Trophoblast cell (in vitro differentiated cells and primary cell): ENCODE results near the gene HPSE2.

Source experiments
- DNase-seq, 2 donors: peaks; one replicate each; pipeline ENCODE4 v3.0.0-alpha.2; 2016
- H2AFZ ChIP-seq: 2 replicates; pipeline ENCODE4 v1.6.1; 2013; ENCODE audit warnings: low read length, moderate library complexity, mild to moderate bottlenecking; ENCODE audit not compliant: insufficient read depth, poor library complexity
- H2AK5ac ChIP-seq: 2 replicates; pipeline ENCODE4 v1.6.1; 2013; ENCODE audit warnings: mild to moderate bottlenecking, low read length
- H2BK120ac ChIP-seq: 2 replicates; pipeline ENCODE4 v1.6.1; 2013; ENCODE audit warnings: low read length, mild to moderate bottlenecking, moderate library complexity; ENCODE audit not compliant: insufficient read depth, poor library complexity
- H2BK12ac ChIP-seq: 2 replicates; pipeline ENCODE4 v1.6.1; 2013; ENCODE audit warnings: mild to moderate bottlenecking, low read length, moderate library complexity
- H2BK5ac ChIP-seq: 2 replicates; pipeline ENCODE4 v1.6.1; 2013; ENCODE audit warnings: low read length, low read depth, moderate library complexity, mild to moderate bottlenecking; ENCODE audit not compliant: poor library complexity
- H3K14ac ChIP-seq: 2 replicates; pipeline ENCODE4 v1.6.1; 2013; ENCODE audit warnings: mild to moderate bottlenecking, low read length
- H3K18ac ChIP-seq: 2 replicates; pipeline ENCODE4 v1.6.1; 2013; ENCODE audit warnings: mild to moderate bottlenecking, low read length
- H3K23ac ChIP-seq: 2 replicates; pipeline ENCODE4 v1.6.1; 2013; ENCODE audit warnings: low read length
- H3K27ac ChIP-seq: 2 replicates; pipeline ENCODE4 v1.5.1; 2013; ENCODE audit warnings: low read depth, mild to moderate bottlenecking, inconsistent platforms, low read length, moderate library complexity
- H3K27me3 ChIP-seq: 2 replicates; pipeline ENCODE4 v1.6.1; 2013; ENCODE audit warnings: inconsistent platforms, mild to moderate bottlenecking, low read length, moderate library complexity; ENCODE audit not compliant: insufficient read depth
- H3K36me3 ChIP-seq, 2 experiments: 1 replicate in 1 of 2; 2 replicates in 1 of 2; pipeline ENCODE4 v1.6.1; 2013; ENCODE audit warnings: low read length in 2 of 2, mild to moderate bottlenecking in 2 of 2, moderate library complexity in 1 of 2; ENCODE audit not compliant: insufficient read depth in 2 of 2, control insufficient read depth in 1 of 2
- H3K4ac ChIP-seq: 2 replicates; pipeline ENCODE4 v1.6.1; 2013; ENCODE audit warnings: low read depth, mild to moderate bottlenecking, low read length, moderate library complexity
- H3K4me1 ChIP-seq, 2 experiments: 1 replicate in 1 of 2; 2 replicates in 1 of 2; pipeline ENCODE4 v1.6.1; 2013; ENCODE audit warnings: low read length in 2 of 2, mild to moderate bottlenecking in 2 of 2, moderate library complexity in 1 of 2; ENCODE audit not compliant: insufficient read depth in 2 of 2, control insufficient read depth in 1 of 2
- H3K4me2 ChIP-seq: 2 replicates; pipeline ENCODE4 v1.6.1; 2013; ENCODE audit warnings: inconsistent platforms, mild to moderate bottlenecking, low read length, moderate library complexity
- H3K4me3 ChIP-seq: 2 replicates; pipeline ENCODE4 v1.5.1; 2013; ENCODE audit warnings: mild to moderate bottlenecking, low read depth, low read length, inconsistent platforms
- H3K79me1 ChIP-seq: one replicate; pipeline ENCODE4 v1.6.1; 2013; ENCODE audit warnings: low read length
- H3K79me2 ChIP-seq: 2 replicates; pipeline ENCODE4 v1.6.1; 2013; ENCODE audit warnings: low read length, mild to moderate bottlenecking; ENCODE audit not compliant: control insufficient read depth, insufficient read depth, poor library complexity
- H3K9ac ChIP-seq: 2 replicates; pipeline ENCODE4 v1.6.1; 2013; ENCODE audit warnings: mild to moderate bottlenecking, low read length
- H3K9me3 ChIP-seq: 2 replicates; pipeline ENCODE4 v1.6.1; 2013; ENCODE audit warnings: low read depth, mild to moderate bottlenecking, control low read depth, inconsistent platforms, low read length; ENCODE audit not compliant: insufficient read depth
- H4K12ac ChIP-seq: 2 replicates; pipeline ENCODE4 v1.6.1; 2013; ENCODE audit warnings: low read depth, mild to moderate bottlenecking, low read length, moderate library complexity
- H4K8ac ChIP-seq: 2 replicates; pipeline ENCODE4 v1.6.1; 2013; ENCODE audit warnings: low read depth, mild to moderate bottlenecking, low read length, moderate library complexity
- H4K91ac ChIP-seq: one replicate; pipeline ENCODE4 v1.6.1; 2013; ENCODE audit warnings: low read depth, mild to moderate bottlenecking, low read length, moderate library complexity
- WGBS: extraction: QIAGEN DNeasy Blood & Tissue Kit; methylation state at CpG from one replicate; pipeline ENCODE4 v1.1.7; 2013; ENCODE audit warnings: missing lambda C conversion rate; ENCODE audit not compliant: insufficient read length, insufficient coverage; ENCODE audit errors: extremely low coverage; 5-methylcytosine and 5-hydroxymethylcytosine counted together

Gene HPSE2

DNA sequence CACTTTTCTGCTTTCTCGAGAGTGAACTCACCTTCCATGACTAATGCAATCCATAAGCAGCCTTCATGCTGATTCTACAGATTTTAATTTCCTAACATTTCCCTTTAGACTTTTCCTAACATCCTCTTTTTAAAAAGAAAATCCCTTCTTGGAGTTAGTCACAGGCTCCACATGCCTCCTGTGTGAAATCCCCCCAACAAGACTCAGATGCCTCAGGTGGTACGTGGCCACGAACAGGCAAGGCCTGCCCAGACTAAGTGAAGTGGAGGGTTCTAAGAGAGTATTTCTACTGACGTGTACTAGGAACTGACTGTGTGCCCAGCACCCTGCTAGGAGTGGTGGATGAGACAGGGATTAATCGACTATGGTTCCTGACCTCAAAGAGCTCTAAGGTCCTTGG is 663.1 kb downstream of the HPSE2 start:
- no peak overlapping the region for H3K4ac ChIP-seq
- no peak overlapping the region for H3K18ac ChIP-seq
- H3K79me2 ChIP-seq: no peaks in the 10 kb centered on the region
- no peak overlapping the region for H3K27ac ChIP-seq
- no peaks in the 10 kb centered on the region for H3K36me3 ChIP-seq
- no peak overlapping the region for H3K14ac ChIP-seq
- H2AK5ac ChIP-seq: no peak overlapping the region
- no peak overlapping the region for H3K23ac ChIP-seq
- no peak overlapping the region for H4K8ac ChIP-seq
- no peak overlapping the region for H2BK12ac ChIP-seq
- peaks cover 2% of the 10 kb centered on the region in 2 experiments for H3K4me1 ChIP-seq
- H2BK5ac ChIP-seq: no peak overlapping the region
- H2BK120ac ChIP-seq: no peak overlapping the region
- H4K91ac ChIP-seq: no peak overlapping the region
- no peaks in the 10 kb centered on the region for H3K9me3 ChIP-seq
- no peak overlapping the region for H4K12ac ChIP-seq
- H3K4me2 ChIP-seq: no peak overlapping the region
- H2AFZ ChIP-seq: no peak overlapping the region
- no peaks in the 10 kb centered on the region for H3K79me1 ChIP-seq
- no CpG with 5 or more reads among the region's 5 CpGs for WGBS
- no peaks in the 10 kb centered on the region for H3K27me3 ChIP-seq
- DNase-seq: no peak
- no peak overlapping the region for H3K9ac ChIP-seq
- H3K4me3 ChIP-seq: no peak overlapping the region

DNA sequence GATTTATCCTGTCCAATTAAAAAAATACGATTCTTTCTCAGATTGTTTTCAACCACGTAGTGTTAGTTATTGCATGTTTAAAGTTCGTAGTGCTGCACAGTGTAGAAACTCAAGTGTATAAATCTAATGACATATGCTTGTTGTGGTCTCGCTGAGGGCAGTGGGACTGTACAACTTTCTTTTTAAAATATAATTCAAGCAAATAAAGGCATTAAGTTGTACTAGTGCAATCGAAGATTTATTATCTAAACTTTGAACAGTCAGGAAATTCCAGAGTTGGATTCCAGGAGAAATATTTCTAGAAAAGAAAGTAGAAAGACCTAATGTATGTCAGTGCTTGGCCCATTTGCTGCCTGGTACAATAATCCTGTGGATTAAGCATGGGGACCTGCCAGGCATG is 664.8 kb downstream of the HPSE2 start:
- no peak overlapping the region for H2BK120ac ChIP-seq
- no peaks in the 10 kb centered on the region for H3K36me3 ChIP-seq
- H3K18ac ChIP-seq: no peak overlapping the region
- no peak overlapping the region for H3K23ac ChIP-seq
- H3K79me2 ChIP-seq: no peaks in the 10 kb centered on the region
- no peak overlapping the region for H3K14ac ChIP-seq
- H3K9ac ChIP-seq: no peak overlapping the region
- no peak overlapping the region for H2BK12ac ChIP-seq
- no peak overlapping the region for H3K4me3 ChIP-seq
- WGBS: no CpG with 5 or more reads among the region's 5 CpGs
- H3K4me1 ChIP-seq: peaks cover 2% of the 10 kb centered on the region in 2 experiments
- no peak for DNase-seq
- H3K4me2 ChIP-seq: no peak overlapping the region
- H3K27me3 ChIP-seq: no peaks in the 10 kb centered on the region
- no peak overlapping the region for H3K4ac ChIP-seq
- H3K9me3 ChIP-seq: no peaks in the 10 kb centered on the region
- H2AFZ ChIP-seq: no peak overlapping the region
- no peak overlapping the region for H2BK5ac ChIP-seq
- no peak overlapping the region for H2AK5ac ChIP-seq
- no peak overlapping the region for H4K91ac ChIP-seq
- no peak overlapping the region for H3K27ac ChIP-seq
- no peak overlapping the region for H4K12ac ChIP-seq
- H3K79me1 ChIP-seq: peaks cover 2% of the 10 kb centered on the region
- H4K8ac ChIP-seq: no peak overlapping the region

DNA sequence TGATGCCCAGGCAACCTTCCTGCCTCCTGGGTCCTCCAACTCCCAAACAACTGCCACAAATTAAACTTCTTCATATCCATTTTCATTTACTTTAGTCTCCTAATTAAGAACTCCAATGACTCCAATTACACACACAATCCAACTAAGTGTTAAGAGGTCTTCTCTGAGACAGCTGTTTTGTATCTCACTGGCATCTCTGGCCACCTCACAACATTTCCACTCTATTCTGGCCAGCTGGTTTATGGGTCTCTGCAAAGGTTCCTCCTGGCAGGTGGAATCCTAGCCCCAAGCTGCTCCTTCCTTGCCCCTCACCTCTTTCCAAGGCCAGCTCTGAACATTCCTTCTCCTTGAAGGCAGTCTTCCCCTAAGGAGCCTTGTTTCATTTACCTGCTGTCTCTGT is 665.8 kb downstream of the HPSE2 start:
- Histone ChIP-seq H3K18ac (no peak overlapping the region), H3K9me3 (no peaks in the 10 kb centered on the region), H3K9ac (no peak overlapping the region), H3K79me2 (no peaks in the 10 kb centered on the region), H2BK5ac (no peak overlapping the region), H3K14ac (no peak overlapping the region), H2BK120ac (no peak overlapping the region), H2BK12ac (no peak overlapping the region), H2AK5ac (no peak overlapping the region), H4K12ac (no peak overlapping the region), H4K91ac (no peak overlapping the region), H3K4me2 (no peak overlapping the region), H3K23ac (no peak overlapping the region), H3K4me1 (peaks cover 2% of the 10 kb centered on the region in 2 experiments), H3K79me1 (peaks cover 2% of the 10 kb centered on the region), H3K4ac (no peak overlapping the region), H3K27ac (no peak overlapping the region), H3K27me3 (no peaks in the 10 kb centered on the region), H3K36me3 (no peaks in the 10 kb centered on the region), H2AFZ (no peak overlapping the region), H3K4me3 (no peak overlapping the region), H4K8ac (no peak overlapping the region)
- DNase-seq: no peak

DNA sequence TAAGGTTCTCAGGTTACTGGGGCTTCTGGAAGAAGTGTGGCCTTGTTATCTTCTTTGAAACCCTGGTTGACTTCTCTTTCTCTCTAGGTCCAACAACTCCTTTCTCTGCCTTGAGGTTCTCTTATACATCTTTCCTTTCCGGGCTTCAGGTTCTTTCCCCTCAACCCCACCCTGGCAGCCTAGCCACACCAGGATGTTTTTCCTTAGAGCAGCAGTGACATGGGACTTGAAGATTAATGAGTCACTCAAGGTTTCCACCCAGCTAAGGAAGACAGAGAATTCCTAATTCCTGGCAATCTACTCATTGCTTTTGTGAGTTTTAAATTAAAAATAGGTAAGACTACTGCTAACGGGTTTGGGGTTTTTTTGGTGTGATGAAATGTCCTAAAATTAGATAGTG is 667.1 kb downstream of the HPSE2 start:
- Histone ChIP-seq H4K91ac (no peak overlapping the region), H3K9me3 (no peaks in the 10 kb centered on the region), H3K18ac (no peak overlapping the region), H3K36me3 (no peaks in the 10 kb centered on the region), H3K4me3 (no peak overlapping the region), H3K79me1 (peaks cover 2% of the 10 kb centered on the region), H3K9ac (no peak overlapping the region), H3K23ac (no peak overlapping the region), H2BK5ac (no peak overlapping the region), H4K8ac (no peak overlapping the region), H3K4ac (no peak overlapping the region), H3K27ac (no peak overlapping the region), H2AFZ (no peak overlapping the region), H3K4me2 (no peak overlapping the region), H4K12ac (no peak overlapping the region), H2BK120ac (no peak overlapping the region), H3K14ac (no peak overlapping the region), H3K79me2 (no peaks in the 10 kb centered on the region), H2BK12ac (peak overlapping the region; percentile 48), H2AK5ac (no peak overlapping the region), H3K27me3 (no peaks in the 10 kb centered on the region), H3K4me1 (peaks cover 2% of the 10 kb centered on the region in 2 experiments)
- WGBS: no CpG with 5 or more reads among the region's 2 CpGs
- no peak for DNase-seq
